Measurements from ENCODE around the gene ZNF638. TPM values are rescaled to one million over a fixed set of nuclear protein-coding genes. Genes with fewer than 3 reads are reported as not detected.

Gene ZNF638
- total RNA-seq, 1 experiment from 2014 or later: 109 TPM

DNA sequence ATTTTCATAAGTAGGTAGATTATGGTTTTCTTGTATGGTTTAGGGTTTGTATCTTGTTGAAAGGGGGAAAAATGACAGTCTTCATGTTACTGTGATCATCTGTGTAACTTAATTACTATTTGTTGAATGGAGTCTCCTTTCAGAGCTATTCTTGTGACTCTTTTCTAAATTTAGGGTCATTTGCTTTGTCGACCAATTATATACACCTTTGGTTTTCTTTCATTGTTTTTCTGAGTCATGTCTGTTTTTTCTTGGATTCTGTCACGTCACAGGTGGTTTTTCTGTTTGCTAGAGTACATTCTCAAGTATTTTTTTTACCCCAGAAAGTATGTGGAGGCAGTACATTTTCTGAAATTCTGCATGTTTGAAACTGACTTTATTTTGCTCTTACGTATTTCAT lies 78.0 kb downstream of the ZNF638 start:
- Mint-ChIP-seq H3K9me3 (peaks cover 7% of the 10 kb centered on the region), H3K4me1 (no peaks in the 10 kb centered on the region), H3K4me3 (no peak overlapping the region), H3K36me3 (peaks cover 53% of the 10 kb centered on the region), H3K27ac (no peak overlapping the region), H3K27me3 (ENCODE audit: low read depth) (no peaks in the 10 kb centered on the region)
- CTCF ChIA-PET: interaction anchor here (0.5 kb wide), 1 partner anchor 43 kb away, joined by 4 read pairs; no protein-coding TSS in a partner anchor
- POLR2A ChIA-PET: no interaction called here
- ATAC-seq (no peak), DNase-seq (ENCODE audit: low spot score) (no peak)
- TF ChIP-seq ZNF121 (CRISPR knock-in tag; IDR thresholded peaks at IDR 0.05) (no peak), ZNF263 (CRISPR knock-in tag; IDR thresholded peaks at IDR 0.05; ENCODE audit: low read depth) (no peak), MYBL2 (CRISPR knock-in tag; IDR thresholded peaks at IDR 0.05) (no peak), FOXK1 (CRISPR knock-in tag; IDR thresholded peaks at IDR 0.05) (no peak), JUN (CRISPR knock-in tag; IDR thresholded peaks at IDR 0.05) (no peak), TCF7 (CRISPR knock-in tag; IDR thresholded peaks at IDR 0.05; ENCODE audit: low read depth) (no peak), EMX1 (CRISPR knock-in tag; IDR thresholded peaks at IDR 0.05) (no peak)
- TF ChIP-seq, protein P1, sequence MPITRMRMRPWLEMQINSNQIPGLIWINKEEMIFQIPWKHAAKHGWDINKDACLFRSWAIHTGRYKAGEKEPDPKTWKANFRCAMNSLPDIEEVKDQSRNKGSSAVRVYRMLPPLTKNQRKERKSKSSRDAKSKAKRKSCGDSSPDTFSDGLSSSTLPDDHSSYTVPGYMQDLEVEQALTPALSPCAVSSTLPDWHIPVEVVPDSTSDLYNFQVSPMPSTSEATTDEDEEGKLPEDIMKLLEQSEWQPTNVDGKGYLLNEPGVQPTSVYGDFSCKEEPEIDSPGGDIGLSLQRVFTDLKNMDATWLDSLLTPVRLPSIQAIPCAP (CRISPR knock-in tag; IDR thresholded peaks at IDR 0.05): no peak
- TF ChIP-seq, protein P2, sequence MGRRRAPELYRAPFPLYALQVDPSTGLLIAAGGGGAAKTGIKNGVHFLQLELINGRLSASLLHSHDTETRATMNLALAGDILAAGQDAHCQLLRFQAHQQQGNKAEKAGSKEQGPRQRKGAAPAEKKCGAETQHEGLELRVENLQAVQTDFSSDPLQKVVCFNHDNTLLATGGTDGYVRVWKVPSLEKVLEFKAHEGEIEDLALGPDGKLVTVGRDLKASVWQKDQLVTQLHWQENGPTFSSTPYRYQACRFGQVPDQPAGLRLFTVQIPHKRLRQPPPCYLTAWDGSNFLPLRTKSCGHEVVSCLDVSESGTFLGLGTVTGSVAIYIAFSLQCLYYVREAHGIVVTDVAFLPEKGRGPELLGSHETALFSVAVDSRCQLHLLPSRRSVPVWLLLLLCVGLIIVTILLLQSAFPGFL (CRISPR knock-in tag; IDR thresholded peaks at IDR 0.05; ENCODE audit: borderline replicate concordance): no peak
- TF ChIP-seq, protein P3, sequence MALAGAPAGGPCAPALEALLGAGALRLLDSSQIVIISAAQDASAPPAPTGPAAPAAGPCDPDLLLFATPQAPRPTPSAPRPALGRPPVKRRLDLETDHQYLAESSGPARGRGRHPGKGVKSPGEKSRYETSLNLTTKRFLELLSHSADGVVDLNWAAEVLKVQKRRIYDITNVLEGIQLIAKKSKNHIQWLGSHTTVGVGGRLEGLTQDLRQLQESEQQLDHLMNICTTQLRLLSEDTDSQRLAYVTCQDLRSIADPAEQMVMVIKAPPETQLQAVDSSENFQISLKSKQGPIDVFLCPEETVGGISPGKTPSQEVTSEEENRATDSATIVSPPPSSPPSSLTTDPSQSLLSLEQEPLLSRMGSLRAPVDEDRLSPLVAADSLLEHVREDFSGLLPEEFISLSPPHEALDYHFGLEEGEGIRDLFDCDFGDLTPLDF (CRISPR knock-in tag; IDR thresholded peaks at IDR 0.05): no peak
- TF ChIP-seq, protein P4, sequence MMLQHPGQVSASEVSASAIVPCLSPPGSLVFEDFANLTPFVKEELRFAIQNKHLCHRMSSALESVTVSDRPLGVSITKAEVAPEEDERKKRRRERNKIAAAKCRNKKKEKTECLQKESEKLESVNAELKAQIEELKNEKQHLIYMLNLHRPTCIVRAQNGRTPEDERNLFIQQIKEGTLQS (CRISPR knock-in tag; conservative IDR thresholded peaks at IDR 0.05): no peak
- TF ChIP-seq, protein P5, sequence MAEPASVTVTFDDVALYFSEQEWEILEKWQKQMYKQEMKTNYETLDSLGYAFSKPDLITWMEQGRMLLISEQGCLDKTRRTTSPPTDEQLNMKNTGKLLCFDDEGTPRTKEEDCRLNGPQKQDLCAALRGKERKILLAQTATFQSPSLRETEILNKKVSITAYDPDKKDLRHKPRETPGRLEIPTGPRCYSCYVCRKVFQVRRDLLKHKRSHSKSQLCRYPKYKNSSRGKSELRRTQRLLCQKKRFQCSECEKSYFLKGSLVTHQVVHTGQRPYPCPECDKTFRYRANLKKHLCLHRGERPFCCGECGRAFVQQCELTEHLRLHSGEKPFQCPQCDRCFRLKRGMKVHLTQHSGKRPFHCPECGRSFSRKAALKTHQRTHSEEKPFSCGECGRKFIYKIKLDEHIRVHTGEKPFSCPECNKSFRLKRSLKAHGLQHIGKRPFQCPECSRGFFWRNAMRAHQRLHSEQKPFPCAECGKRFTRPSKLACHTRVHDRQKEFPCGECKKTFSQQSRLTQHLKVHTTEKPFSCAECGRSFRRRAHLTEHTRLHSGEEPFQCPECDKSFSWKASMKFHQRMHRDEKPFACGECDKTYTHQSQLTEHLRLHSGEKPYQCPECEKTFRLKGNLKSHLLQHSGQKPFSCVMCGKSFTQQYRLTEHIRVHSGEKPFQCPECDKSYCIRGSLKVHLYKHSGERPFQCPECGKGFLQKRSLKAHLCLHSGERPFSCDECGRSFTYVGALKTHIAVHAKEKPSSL (CRISPR knock-in tag; conservative IDR thresholded peaks at IDR 0.05): no peak
- TF ChIP-seq, protein P6, sequence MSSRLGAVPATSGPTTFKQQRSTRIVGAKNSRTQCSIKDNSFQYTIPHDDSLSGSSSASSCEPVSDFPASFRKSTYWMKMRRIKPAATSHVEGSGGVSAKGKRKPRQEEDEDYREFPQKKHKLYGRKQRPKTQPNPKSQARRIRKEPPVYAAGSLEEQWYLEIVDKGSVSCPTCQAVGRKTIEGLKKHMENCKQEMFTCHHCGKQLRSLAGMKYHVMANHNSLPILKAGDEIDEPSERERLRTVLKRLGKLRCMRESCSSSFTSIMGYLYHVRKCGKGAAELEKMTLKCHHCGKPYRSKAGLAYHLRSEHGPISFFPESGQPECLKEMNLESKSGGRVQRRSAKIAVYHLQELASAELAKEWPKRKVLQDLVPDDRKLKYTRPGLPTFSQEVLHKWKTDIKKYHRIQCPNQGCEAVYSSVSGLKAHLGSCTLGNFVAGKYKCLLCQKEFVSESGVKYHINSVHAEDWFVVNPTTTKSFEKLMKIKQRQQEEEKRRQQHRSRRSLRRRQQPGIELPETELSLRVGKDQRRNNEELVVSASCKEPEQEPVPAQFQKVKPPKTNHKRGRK (CRISPR knock-in tag; IDR thresholded peaks at IDR 0.05; ENCODE audit: borderline replicate concordance): no peak
- TF ChIP-seq, protein P7, sequence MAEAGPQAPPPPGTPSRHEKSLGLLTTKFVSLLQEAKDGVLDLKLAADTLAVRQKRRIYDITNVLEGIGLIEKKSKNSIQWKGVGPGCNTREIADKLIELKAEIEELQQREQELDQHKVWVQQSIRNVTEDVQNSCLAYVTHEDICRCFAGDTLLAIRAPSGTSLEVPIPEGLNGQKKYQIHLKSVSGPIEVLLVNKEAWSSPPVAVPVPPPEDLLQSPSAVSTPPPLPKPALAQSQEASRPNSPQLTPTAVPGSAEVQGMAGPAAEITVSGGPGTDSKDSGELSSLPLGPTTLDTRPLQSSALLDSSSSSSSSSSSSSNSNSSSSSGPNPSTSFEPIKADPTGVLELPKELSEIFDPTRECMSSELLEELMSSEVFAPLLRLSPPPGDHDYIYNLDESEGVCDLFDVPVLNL (CRISPR knock-in tag; IDR thresholded peaks at IDR 0.05; ENCODE audit: borderline replicate concordance, low read depth): no peak

DNA sequence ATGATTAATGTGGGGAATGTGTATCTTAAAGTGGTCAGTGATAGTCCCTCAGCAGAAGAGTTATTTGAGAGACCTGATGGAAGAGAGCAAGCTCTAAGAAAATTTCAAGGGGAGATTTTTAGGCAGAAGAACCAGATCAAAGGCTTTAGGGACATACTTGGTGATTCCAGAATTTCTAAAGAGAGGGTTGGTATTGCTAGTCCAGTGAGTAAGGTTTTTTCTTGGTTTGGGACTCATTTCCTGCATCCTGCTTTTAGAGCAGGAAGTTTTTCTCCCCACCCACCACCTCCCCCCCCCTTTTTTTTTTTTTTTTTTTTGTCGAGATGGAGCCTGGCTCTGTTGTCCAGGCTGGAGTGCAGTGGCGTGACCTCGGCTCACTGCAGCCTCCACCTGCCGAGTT lies 79.1 kb downstream of the ZNF638 start:
- ATAC-seq: no peak
- no peak overlapping the region for H3K27ac Mint-ChIP-seq
- no peaks in the 10 kb centered on the region for H3K27me3 Mint-ChIP-seq (ENCODE audit: low read depth)
- no peaks in the 10 kb centered on the region for H3K4me1 Mint-ChIP-seq
- no peak for DNase-seq (ENCODE audit: low spot score)
- no peak overlapping the region for H3K4me3 Mint-ChIP-seq
- peaks cover 7% of the 10 kb centered on the region for H3K9me3 Mint-ChIP-seq
- TF ChIP-seq NR3C1 (CRISPR knock-in tag; conservative IDR thresholded peaks at IDR 0.05; ENCODE audit: low read depth): no peak
- no peak for TF ChIP-seq ZNF138 (CRISPR knock-in tag; conservative IDR thresholded peaks at IDR 0.05)
- TF ChIP-seq TEAD4 (CRISPR knock-in tag; IDR thresholded peaks at IDR 0.05): no peak
- no peak for TF ChIP-seq MYBL2 (CRISPR knock-in tag; IDR thresholded peaks at IDR 0.05)
- TF ChIP-seq ZNF416 (CRISPR knock-in tag; IDR thresholded peaks at IDR 0.05): no peak
- TF ChIP-seq ZNF121 (CRISPR knock-in tag; IDR thresholded peaks at IDR 0.05): no peak
- no peak for TF ChIP-seq PRRX2 (CRISPR knock-in tag; IDR thresholded peaks at IDR 0.05)
- TF ChIP-seq, protein P8, sequence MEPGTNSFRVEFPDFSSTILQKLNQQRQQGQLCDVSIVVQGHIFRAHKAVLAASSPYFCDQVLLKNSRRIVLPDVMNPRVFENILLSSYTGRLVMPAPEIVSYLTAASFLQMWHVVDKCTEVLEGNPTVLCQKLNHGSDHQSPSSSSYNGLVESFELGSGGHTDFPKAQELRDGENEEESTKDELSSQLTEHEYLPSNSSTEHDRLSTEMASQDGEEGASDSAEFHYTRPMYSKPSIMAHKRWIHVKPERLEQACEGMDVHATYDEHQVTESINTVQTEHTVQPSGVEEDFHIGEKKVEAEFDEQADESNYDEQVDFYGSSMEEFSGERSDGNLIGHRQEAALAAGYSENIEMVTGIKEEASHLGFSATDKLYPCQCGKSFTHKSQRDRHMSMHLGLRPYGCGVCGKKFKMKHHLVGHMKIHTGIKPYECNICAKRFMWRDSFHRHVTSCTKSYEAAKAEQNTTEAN (CRISPR knock-in tag; IDR thresholded peaks at IDR 0.05): no peak
- TF ChIP-seq, protein P4 (CRISPR knock-in tag; conservative IDR thresholded peaks at IDR 0.05): no peak
- TF ChIP-seq ETV6 (CRISPR knock-in tag; IDR thresholded peaks at IDR 0.05): no peak
- TF ChIP-seq IRF2 (CRISPR knock-in tag; IDR thresholded peaks at IDR 0.05; ENCODE audit: borderline replicate concordance, low read depth): no peak
- TF ChIP-seq, protein P9, sequence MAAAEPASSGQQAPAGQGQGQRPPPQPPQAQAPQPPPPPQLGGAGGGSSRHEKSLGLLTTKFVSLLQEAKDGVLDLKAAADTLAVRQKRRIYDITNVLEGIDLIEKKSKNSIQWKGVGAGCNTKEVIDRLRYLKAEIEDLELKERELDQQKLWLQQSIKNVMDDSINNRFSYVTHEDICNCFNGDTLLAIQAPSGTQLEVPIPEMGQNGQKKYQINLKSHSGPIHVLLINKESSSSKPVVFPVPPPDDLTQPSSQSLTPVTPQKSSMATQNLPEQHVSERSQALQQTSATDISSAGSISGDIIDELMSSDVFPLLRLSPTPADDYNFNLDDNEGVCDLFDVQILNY (CRISPR knock-in tag; IDR thresholded peaks at IDR 0.05): no peak
- H3K36me3 Mint-ChIP-seq: peaks cover 45% of the 10 kb centered on the region
- CTCF ChIA-PET: no interaction called here
- POLR2A ChIA-PET: no interaction called here
